ENCODE results near the gene RNF150.
A peak's percentile ranks its signal among the peaks of the same experiment; 100 is the strongest.

Gene RNF150

GRCh38 chr4:141133146-141133998 is at the start of gene RNF150:
Gene RNF150 (minus strand): TSS chr4:141133469.
- in situ Hi-C loops (cut with HindIII; ENCODE audit: low sequenced_read_pairs) = loop anchor here (5.0 kb wide), 1 partner anchor 266 kb away; no protein-coding TSS in a partner anchor
- peak; percentile 87 for DNase-seq (ENCODE audit: low read depth)
- H3K4me3 ChIP-seq (ENCODE audit: low read depth, low read length) = peak within 1 kb of the TSS; percentile 78
- TF ChIP-seq CTCF (IDR thresholded peaks at IDR 0.05; ENCODE audit: low read depth, low read length, missing control alignments) = peak; percentile 85

GRCh38 chr4:141180991-141181761 is 47.9 kb upstream of the RNF150 start:
- DNase-seq (ENCODE audit: low read depth) = no peak
- TF ChIP-seq CTCF (IDR thresholded peaks at IDR 0.05; ENCODE audit: low read depth, low read length, missing control alignments) = no peak
- in situ Hi-C loops (cut with HindIII; ENCODE audit: low sequenced_read_pairs) = no loop called here
- H3K4me3 ChIP-seq (ENCODE audit: low read depth, low read length) = no peak overlapping the region

GRCh38 chr4:141179474-141180373 is 46.5 kb upstream of the RNF150 start:
- no peak for DNase-seq (ENCODE audit: low read depth)
- H3K4me3 ChIP-seq (ENCODE audit: low read depth, low read length) = no peak overlapping the region
- TF ChIP-seq CTCF (IDR thresholded peaks at IDR 0.05; ENCODE audit: low read depth, low read length, missing control alignments) = no peak
- in situ Hi-C loops (cut with HindIII; ENCODE audit: low sequenced_read_pairs) = no loop called here

GRCh38 chr4:141177171-141177570 is 43.9 kb upstream of the RNF150 start:
- in situ Hi-C loops (cut with HindIII; ENCODE audit: low sequenced_read_pairs) = no loop called here
- no peak for TF ChIP-seq CTCF (IDR thresholded peaks at IDR 0.05; ENCODE audit: low read depth, low read length, missing control alignments)
- no peak overlapping the region for H3K4me3 ChIP-seq (ENCODE audit: low read depth, low read length)
- DNase-seq (ENCODE audit: low read depth) = no peak

GRCh38 chr4:141174457-141174856 is 41.2 kb upstream of the RNF150 start:
- no peak for TF ChIP-seq CTCF (IDR thresholded peaks at IDR 0.05; ENCODE audit: low read depth, low read length, missing control alignments)
- in situ Hi-C loops (cut with HindIII; ENCODE audit: low sequenced_read_pairs) = no loop called here
- no peak overlapping the region for H3K4me3 ChIP-seq (ENCODE audit: low read depth, low read length)
- DNase-seq (ENCODE audit: low read depth) = no peak

- TF ChIP-seq CTCF (IDR thresholded peaks at IDR 0.05; ENCODE audit: low read depth, low read length, missing control alignments) = no peak
- DNase-seq (ENCODE audit: low read depth) = no peak
- in situ Hi-C loops (cut with HindIII; ENCODE audit: low sequenced_read_pairs) = no loop called here
- H3K4me3 ChIP-seq (ENCODE audit: low read depth, low read length) = no peak overlapping the region
Observed at GRCh38 chr4:141170671-141171070, 37.4 kb upstream of the RNF150 start.

Measured in astrocyte of the cerebellum (primary cell).